ENCODE measurements around the gene YJU2. TPM values are rescaled to one million over a fixed set of nuclear protein-coding genes. Genes with fewer than 3 reads are reported as not detected.

The YJU2 gene
- total RNA-seq, 4 donors from 2014 or later, result 10.7 to 21.5 (median 17.5) TPM

- TF ChIP-seq CTCF (IDR thresholded peaks at IDR 0.05; ENCODE audit: low read depth), result no peak
These were observed 14.1 kb upstream of the YJU2 start for GRCh38 chr19:4232614-4233281.

GRCh38 chr19:4233282-4233853 is 13.5 kb upstream of the YJU2 start:
- TF ChIP-seq CTCF (IDR thresholded peaks at IDR 0.05; ENCODE audit: low read depth), result no peak

GRCh38 chr19:4234142-4234861 is 12.6 kb upstream of the YJU2 start:
- TF ChIP-seq CTCF (IDR thresholded peaks at IDR 0.05; ENCODE audit: low read depth), result no peak

GRCh38 chr19:4234862-4235201 is 12.0 kb upstream of the YJU2 start:
- TF ChIP-seq CTCF (IDR thresholded peaks at IDR 0.05; ENCODE audit: low read depth), result no peak

GRCh38 chr19:4238831-4239230 is 8.0 kb upstream of the YJU2 start:
- no peak for TF ChIP-seq CTCF (IDR thresholded peaks at IDR 0.05; ENCODE audit: low read depth)

GRCh38 chr19:4241824-4242430 is 5.0 kb upstream of the YJU2 start:
- no peak for TF ChIP-seq CTCF (IDR thresholded peaks at IDR 0.05; ENCODE audit: low read depth)

GRCh38 chr19:4256563-4256962 is 9.7 kb downstream of the YJU2 start:
- no peak for TF ChIP-seq CTCF (IDR thresholded peaks at IDR 0.05; ENCODE audit: low read depth)
